Subcutaneous abdominal adipose tissue (tissue), 5 donors: ENCODE data around the gene CNTN5.

ENCODE experiments used
- H3K27ac ChIP-seq: one replicate; pipeline ENCODE4 v1.7.0; 2013; ENCODE audit warnings: low read depth, mild to moderate bottlenecking, inconsistent platforms, low read length, moderate library complexity
- H3K27me3 ChIP-seq, 5 donors: one replicate each; pipeline ENCODE4 v1.7.0; 2013; ENCODE audit warnings: low read length in 5 of 5, inconsistent platforms in 1 of 5; ENCODE audit not compliant: control insufficient read depth in 5 of 5, insufficient read depth in 4 of 5
- H3K36me3 ChIP-seq, 5 donors: one replicate each; pipeline ENCODE4 v1.7.0; 2013; ENCODE audit warnings: low read length in 5 of 5; ENCODE audit not compliant: control insufficient read depth in 5 of 5, insufficient read depth in 5 of 5
- H3K4me1 ChIP-seq, 5 donors: one replicate each; pipeline ENCODE4 v1.7.0; 2013; ENCODE audit warnings: low read length in 5 of 5, mild to moderate bottlenecking in 3 of 5, moderate library complexity in 1 of 5; ENCODE audit not compliant: control insufficient read depth in 5 of 5, insufficient read depth in 5 of 5
- H3K4me3 ChIP-seq, 5 donors: one replicate each; pipeline ENCODE4 v1.7.0; 2013; ENCODE audit warnings: low read length in 5 of 5, low read depth in 1 of 5
- H3K9ac ChIP-seq, 5 donors: one replicate each; pipeline ENCODE4 v1.7.0; 2013; ENCODE audit warnings: low read length in 5 of 5, mild to moderate bottlenecking in 4 of 5, moderate library complexity in 3 of 5
- H3K9me3 ChIP-seq, 5 donors: one replicate each; pipeline ENCODE4 v1.7.0; 2013; ENCODE audit warnings: low read length in 5 of 5; ENCODE audit not compliant: control insufficient read depth in 5 of 5
- donor health status: healthy.
- donor health status: healthy.
- donor health status: healthy.
- donor health status: healthy.
- donor health status: healthy.

CNTN5 gene

DNA sequence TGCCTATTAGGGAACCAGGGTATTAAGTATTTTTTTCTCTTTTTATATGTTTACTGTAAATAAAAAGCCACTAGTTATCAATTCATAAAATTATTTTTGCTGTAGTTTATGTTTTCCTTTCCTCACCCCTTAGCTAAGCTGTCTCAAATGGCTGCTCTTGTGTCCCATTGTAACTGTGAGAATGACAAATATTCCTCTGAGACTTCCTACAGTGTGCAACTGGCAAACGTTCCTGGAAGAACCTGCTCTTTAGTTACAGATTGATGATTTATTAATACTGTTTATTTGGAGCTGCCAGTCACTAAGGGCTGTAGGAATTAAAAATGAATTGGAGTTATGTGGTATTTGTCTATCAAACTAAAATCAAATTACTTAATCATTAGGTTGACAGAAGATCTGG, 990.9 kb downstream of the CNTN5 start:
- H3K36me3 ChIP-seq, result no peaks in the 10 kb centered on the region
- no peak overlapping the region for H3K9ac ChIP-seq
- H3K9me3 ChIP-seq, result no peaks in the 10 kb centered on the region
- H3K27ac ChIP-seq, result no peak overlapping the region
- H3K27me3 ChIP-seq, result no peaks in the 10 kb centered on the region
- H3K4me3 ChIP-seq, result no peak overlapping the region
- no peaks in the 10 kb centered on the region for H3K4me1 ChIP-seq

DNA sequence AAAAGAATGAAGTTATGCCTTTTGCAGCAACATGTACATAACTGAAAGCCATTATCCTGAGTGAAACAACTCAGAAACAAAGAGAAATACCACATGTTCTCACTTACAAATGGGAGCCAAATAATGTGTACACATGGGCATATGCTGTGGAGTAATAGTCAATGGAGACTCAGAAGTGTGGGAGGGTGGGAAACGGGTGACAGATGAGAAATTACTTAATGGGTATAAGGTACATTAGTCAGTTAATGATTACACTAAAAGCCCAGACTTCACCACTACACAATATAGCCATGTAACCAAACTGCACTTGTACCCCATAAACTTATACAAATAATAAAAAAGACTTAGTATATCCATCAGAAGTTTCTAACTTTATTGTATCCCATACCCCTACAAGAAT, 992.3 kb downstream of the CNTN5 start:
- no peak overlapping the region for H3K9ac ChIP-seq
- H3K27me3 ChIP-seq, result no peaks in the 10 kb centered on the region
- no peaks in the 10 kb centered on the region for H3K4me1 ChIP-seq
- no peaks in the 10 kb centered on the region for H3K9me3 ChIP-seq
- no peak overlapping the region for H3K4me3 ChIP-seq
- no peak overlapping the region for H3K27ac ChIP-seq
- H3K36me3 ChIP-seq, result no peaks in the 10 kb centered on the region

DNA sequence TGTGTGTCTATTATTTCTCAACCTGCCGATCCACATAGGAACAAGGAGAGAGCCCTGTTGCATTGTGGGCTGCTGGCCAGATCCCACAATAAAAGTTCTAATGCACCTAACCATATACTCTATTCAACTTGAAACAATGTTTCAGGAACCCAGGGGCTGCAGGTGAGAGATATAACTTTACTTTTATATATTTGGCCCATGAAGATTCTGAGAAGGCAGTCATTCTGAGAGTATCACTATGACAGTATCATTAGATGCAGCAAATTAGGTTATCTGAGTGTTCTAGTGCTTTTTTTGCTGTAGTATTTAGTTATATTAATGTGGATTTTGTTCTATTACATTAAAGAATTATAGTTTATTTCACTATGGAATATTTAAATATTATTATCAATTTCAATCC, 1011.2 kb downstream of the CNTN5 start:
- no peak overlapping the region for H3K9ac ChIP-seq
- no peaks in the 10 kb centered on the region for H3K4me1 ChIP-seq
- H3K27me3 ChIP-seq, result no peaks in the 10 kb centered on the region
- H3K36me3 ChIP-seq, result no peaks in the 10 kb centered on the region
- H3K27ac ChIP-seq, result no peak overlapping the region
- H3K4me3 ChIP-seq, result no peak overlapping the region
- H3K9me3 ChIP-seq, result peaks cover 0 to 12% (median 8%) of the 10 kb centered on the region in 5 donors

DNA sequence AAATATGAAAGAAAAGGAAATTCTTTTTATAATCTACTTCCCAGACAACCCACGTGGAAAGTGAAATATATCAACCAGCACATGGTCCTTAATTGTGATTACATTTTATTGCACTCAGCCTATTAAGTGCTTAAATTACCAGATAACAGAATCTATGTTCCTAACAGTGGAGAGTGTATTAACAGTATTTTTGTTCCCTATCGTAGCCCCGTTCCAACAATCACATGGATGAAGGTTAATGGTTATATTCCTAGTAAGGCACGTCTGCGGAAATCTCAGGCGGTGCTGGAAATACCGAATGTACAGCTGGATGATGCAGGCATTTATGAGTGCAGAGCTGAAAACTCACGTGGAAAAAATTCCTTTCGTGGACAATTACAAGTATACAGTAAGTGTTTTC, 1040.3 kb downstream of the CNTN5 start:
- Histone ChIP-seq H3K9ac (no peak overlapping the region), H3K4me1 (no peaks in the 10 kb centered on the region), H3K27ac (no peak overlapping the region), H3K9me3 (no peaks in the 10 kb centered on the region), H3K36me3 (no peaks in the 10 kb centered on the region), H3K4me3 (no peak overlapping the region), H3K27me3 (no peaks in the 10 kb centered on the region)

DNA sequence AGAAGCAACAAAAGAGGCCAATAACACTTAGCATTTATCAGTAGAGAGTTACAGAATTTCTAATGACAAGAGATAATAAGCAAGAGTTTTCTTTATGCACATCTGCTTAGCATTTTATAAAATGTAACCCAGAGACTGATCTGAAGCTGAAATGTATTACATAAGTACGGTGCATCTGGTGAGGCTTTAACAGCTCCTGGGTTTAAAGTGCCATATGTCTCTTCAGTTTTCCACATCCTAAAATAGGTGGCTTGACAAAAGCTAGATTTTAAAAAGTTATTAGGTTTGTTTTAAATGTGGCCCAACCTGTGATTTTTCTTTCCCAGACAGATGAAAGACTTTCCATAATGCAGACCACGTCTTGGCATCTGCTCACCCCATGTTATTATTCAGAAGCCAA, 1045.7 kb downstream of the CNTN5 start:
- no peak overlapping the region for H3K27ac ChIP-seq
- H3K4me1 ChIP-seq, result no peaks in the 10 kb centered on the region
- H3K9ac ChIP-seq, result no peak overlapping the region
- H3K36me3 ChIP-seq, result no peaks in the 10 kb centered on the region
- no peak overlapping the region for H3K4me3 ChIP-seq
- no peaks in the 10 kb centered on the region for H3K27me3 ChIP-seq
- no peaks in the 10 kb centered on the region for H3K9me3 ChIP-seq

DNA sequence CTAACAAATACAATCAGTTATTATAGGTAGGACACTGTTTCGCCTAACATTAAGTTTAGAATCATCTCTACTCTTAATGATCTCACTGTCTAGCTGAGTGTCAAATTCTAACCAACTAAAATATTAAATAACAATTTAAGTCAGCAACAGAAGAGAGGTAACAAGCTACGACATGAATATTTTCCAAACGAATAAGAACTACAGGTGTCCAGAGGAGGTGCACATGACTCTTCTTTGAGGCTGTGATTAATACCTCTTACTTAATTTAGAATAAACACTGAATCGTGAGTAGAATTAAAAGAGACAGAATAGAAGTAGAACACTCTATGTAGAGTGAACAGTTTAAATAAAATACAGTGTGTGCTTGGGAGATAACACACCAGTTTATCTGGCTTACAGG, 1047.4 kb downstream of the CNTN5 start:
- H3K4me1 ChIP-seq, result no peaks in the 10 kb centered on the region
- no peak overlapping the region for H3K4me3 ChIP-seq
- no peaks in the 10 kb centered on the region for H3K9me3 ChIP-seq
- no peaks in the 10 kb centered on the region for H3K27me3 ChIP-seq
- no peak overlapping the region for H3K27ac ChIP-seq
- H3K9ac ChIP-seq, result no peak overlapping the region
- H3K36me3 ChIP-seq, result no peaks in the 10 kb centered on the region

DNA sequence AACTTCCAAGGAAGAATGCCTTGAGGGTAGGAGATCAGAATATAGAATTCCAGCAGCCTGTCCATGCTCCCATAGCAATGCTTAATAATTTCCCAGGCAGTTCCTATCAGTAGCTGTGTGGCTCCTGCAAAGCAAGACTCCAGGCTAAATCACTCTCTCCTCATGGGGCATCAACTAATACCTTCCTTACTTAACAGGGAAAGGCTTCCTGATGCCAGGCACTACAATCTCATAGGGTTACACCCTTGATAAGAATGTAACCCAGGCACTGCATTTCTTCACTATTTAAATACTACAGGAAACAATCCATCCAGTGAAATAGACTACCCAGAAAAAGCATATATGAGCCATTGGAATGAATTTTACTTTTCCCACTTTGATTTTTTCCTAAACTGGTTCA, 1051.4 kb downstream of the CNTN5 start:
- H3K36me3 ChIP-seq, result no peaks in the 10 kb centered on the region
- H3K27me3 ChIP-seq, result no peaks in the 10 kb centered on the region
- no peaks in the 10 kb centered on the region for H3K4me1 ChIP-seq
- H3K4me3 ChIP-seq, result no peak overlapping the region
- H3K9me3 ChIP-seq, result no peaks in the 10 kb centered on the region
- no peak overlapping the region for H3K9ac ChIP-seq
- no peak overlapping the region for H3K27ac ChIP-seq

DNA sequence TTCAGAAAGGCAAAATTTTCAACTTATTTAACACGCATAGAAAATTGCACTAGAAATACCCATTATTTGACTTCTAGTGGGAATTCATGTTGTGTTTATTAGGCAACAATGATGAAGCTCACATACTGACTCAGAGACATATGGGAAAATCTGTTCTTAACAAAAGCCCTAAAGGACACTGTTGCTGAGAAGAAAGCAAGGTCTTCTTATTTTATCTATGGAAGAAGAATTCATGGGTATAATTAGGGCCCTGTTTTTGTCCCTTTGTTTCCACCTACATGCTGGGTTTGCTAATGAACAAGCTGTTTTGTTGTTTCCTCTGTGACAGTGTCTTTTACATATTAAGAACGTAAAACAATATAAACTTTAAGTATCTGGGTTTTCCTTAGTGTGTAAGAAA, 1059.6 kb downstream of the CNTN5 start:
- no peak overlapping the region for H3K27ac ChIP-seq
- H3K36me3 ChIP-seq, result no peaks in the 10 kb centered on the region
- no peaks in the 10 kb centered on the region for H3K4me1 ChIP-seq
- H3K9me3 ChIP-seq, result no peaks in the 10 kb centered on the region
- H3K9ac ChIP-seq, result no peak overlapping the region
- no peaks in the 10 kb centered on the region for H3K27me3 ChIP-seq
- H3K4me3 ChIP-seq, result no peak overlapping the region

DNA sequence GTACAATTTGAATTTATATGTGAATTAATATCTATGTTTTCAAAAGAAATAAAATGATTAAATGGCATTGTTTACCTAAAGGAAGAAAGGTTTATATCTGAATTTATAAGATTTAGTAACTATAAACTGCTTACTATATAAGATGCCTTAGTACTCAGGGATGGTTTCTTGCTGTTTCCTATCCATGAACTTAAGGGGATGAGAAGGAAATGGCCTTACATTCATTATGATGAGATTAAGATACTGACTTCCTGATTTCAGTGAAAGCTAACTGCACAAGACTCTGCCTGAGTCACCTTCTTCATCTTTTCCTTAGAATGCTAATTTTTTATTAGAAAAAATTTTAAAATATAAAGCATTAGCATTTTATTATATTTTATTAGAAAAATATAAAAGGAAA, 1060.1 kb downstream of the CNTN5 start:
- Histone ChIP-seq H3K27ac (no peak overlapping the region), H3K4me3 (no peak overlapping the region), H3K9me3 (no peaks in the 10 kb centered on the region), H3K9ac (no peak overlapping the region), H3K4me1 (no peaks in the 10 kb centered on the region), H3K36me3 (no peaks in the 10 kb centered on the region), H3K27me3 (no peaks in the 10 kb centered on the region)

DNA sequence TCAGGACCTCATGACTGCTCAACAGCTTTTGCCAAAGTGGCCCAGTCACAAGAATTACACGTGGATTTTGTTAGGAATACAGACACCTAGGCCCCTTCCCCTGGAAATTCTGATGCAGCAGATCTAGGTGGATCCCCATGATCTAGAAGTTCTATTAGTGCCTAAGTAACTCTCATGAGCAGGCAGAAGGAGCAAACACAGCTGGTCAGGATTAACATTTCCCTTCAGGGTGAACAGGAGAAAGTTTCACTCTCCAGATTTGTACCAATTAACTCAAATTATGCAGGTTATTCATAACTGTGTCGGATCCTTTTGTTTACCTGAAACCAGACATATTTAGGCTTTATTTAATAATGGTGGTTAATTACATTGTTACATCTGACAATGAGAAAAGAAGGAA, 1072.9 kb downstream of the CNTN5 start:
- Histone ChIP-seq H3K27me3 (no peaks in the 10 kb centered on the region), H3K27ac (no peak overlapping the region), H3K4me1 (no peaks in the 10 kb centered on the region), H3K9me3 (no peaks in the 10 kb centered on the region), H3K36me3 (no peaks in the 10 kb centered on the region), H3K9ac (no peak overlapping the region), H3K4me3 (no peak overlapping the region)

DNA sequence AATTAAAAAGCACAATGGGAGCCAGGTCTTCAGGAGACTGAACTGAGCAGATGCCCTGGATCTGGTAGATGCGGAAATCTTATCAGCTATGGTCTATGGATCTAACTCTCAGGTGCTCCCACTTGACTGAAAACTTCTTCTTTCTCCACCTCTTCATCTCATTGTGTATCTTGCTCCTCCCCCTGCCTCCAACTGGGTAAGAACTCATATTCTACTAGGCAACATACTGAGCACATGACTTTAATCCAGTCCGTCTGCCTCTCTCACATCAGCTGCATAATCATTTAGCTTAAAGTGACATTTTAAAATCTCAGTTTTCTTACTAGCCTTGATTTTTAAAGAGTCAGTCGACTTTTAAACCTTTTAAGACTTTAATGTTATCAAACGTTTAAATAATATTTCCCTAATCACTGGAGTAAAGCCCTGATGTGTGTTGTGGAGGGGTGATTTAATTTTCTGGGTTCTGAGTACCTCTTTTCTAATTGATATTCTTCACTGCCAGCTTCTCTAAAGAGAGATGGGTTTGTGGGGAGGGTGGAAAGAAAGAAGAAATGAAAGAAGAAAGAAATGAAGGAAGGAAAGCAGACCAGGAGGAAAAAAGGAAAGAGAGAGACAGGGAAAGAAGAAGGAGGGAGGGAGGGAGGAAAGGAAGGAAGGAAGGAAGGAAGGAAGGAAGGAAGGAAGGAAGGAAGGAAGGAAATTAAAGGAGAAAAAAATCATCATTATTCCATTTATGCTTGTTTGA, 1073.5 kb downstream of the CNTN5 start:
- Histone ChIP-seq H3K4me1 (no peaks in the 10 kb centered on the region), H3K4me3 (no peak overlapping the region), H3K36me3 (no peaks in the 10 kb centered on the region), H3K9ac (no peak overlapping the region), H3K9me3 (no peaks in the 10 kb centered on the region), H3K27me3 (no peaks in the 10 kb centered on the region), H3K27ac (no peak overlapping the region)
